Measurements from ENCODE around the gene CNOT8.

CNOT8 gene

DNA sequence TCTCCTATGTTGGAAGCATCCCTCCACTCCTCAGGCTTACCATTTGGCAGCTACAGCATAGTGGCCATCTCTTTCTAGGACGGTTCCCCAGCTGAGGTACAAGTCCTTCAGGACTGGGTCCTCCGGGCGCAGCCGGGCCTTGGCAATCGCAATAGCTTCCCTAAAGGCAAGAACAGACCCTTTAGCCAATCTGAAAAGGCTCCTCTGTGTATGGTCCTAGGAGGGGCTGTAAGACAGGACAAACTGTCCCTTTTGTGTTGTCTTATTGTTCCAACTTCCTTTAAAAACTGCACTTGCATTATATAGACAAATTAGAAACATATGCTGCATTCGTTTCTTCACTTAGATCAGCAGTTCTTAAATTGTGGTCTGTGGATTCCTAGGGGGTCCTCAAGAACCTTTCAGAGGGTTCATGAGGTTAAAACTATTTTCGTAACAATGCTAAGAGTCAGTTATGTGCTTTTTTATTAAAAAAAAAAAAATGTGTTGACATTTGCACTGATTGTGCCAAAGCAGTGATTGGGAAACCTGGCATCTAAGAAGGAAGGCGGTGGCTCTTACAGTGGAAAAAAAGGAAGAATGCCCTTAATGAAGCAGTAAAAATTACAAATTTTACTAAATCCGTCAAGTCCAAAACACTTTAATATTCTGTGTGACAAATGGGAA, 40.9 kb downstream of the CNOT8 start:
- Histone ChIP-seq H3K79me2 (ENCODE audit: insufficient read depth, low read length) (no peaks in the 10 kb centered on the region), H3K9me3 (ENCODE audit: insufficient read depth, low read length, severe bottlenecking) (no peaks in the 10 kb centered on the region), H3K9ac (ENCODE audit: low read depth, low read length) (no peak overlapping the region), H2AFZ (ENCODE audit: low read depth, low read length) (no peak overlapping the region), H3K27ac (ENCODE audit: low read length) (no peak overlapping the region), H4K20me1 (ENCODE audit: insufficient read depth, low read length) (no peaks in the 10 kb centered on the region), H3K4me2 (ENCODE audit: insufficient read depth, low read length) (no peak overlapping the region), H3K27me3 (ENCODE audit: insufficient read depth, low read length, poor library complexity) (no peaks in the 10 kb centered on the region), H3K4me1 (ENCODE audit: insufficient read depth, low read length) (no peaks in the 10 kb centered on the region), H3K4me3 (ENCODE audit: low read depth in 1 of 2, low read length in 2 of 2) (no peak overlapping the region), H3K36me3 (ENCODE audit: insufficient read depth, low read length) (peaks cover 88% of the 10 kb centered on the region)
- DNase-seq (no peak), ATAC-seq (ENCODE audit: insufficient read depth, low read depth) (no peak)
- TF ChIP-seq EZH2 (IDR thresholded peaks at IDR 0.05; ENCODE audit: borderline replicate concordance, low read depth, low read length, severe bottlenecking): no peak
- TF ChIP-seq, protein P1, sequence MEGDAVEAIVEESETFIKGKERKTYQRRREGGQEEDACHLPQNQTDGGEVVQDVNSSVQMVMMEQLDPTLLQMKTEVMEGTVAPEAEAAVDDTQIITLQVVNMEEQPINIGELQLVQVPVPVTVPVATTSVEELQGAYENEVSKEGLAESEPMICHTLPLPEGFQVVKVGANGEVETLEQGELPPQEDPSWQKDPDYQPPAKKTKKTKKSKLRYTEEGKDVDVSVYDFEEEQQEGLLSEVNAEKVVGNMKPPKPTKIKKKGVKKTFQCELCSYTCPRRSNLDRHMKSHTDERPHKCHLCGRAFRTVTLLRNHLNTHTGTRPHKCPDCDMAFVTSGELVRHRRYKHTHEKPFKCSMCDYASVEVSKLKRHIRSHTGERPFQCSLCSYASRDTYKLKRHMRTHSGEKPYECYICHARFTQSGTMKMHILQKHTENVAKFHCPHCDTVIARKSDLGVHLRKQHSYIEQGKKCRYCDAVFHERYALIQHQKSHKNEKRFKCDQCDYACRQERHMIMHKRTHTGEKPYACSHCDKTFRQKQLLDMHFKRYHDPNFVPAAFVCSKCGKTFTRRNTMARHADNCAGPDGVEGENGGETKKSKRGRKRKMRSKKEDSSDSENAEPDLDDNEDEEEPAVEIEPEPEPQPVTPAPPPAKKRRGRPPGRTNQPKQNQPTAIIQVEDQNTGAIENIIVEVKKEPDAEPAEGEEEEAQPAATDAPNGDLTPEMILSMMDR (IDR thresholded peaks at IDR 0.05; ENCODE audit: borderline replicate concordance, extremely low read depth, low read length, poor library complexity, severe bottlenecking): no peak

DNA sequence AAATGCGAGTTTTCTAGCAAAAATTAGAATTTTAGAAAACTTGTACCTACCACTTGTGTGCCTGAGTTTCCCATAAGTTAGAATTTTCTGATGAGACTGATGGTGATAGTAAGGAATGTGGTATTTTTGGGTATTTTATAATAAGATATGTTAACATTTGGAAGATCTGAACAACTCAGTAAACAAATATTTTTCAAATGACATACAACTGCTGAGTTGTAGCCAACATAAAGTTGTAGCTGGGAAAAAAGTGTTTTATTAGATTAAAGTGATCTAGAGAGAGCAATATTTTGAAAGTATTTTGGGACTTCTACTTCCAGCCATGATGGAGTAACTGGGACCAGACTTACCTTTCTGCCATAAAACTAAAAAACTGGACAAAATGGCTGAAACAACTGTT, 41.6 kb downstream of the CNOT8 start:
- Histone ChIP-seq H3K9me3 (ENCODE audit: insufficient read depth, low read length, severe bottlenecking) (no peaks in the 10 kb centered on the region), H3K4me2 (ENCODE audit: insufficient read depth, low read length) (no peak overlapping the region), H3K27me3 (ENCODE audit: insufficient read depth, low read length, poor library complexity) (no peaks in the 10 kb centered on the region), H4K20me1 (ENCODE audit: insufficient read depth, low read length) (no peaks in the 10 kb centered on the region), H3K4me3 (ENCODE audit: low read depth in 1 of 2, low read length in 2 of 2) (no peak overlapping the region), H3K79me2 (ENCODE audit: insufficient read depth, low read length) (no peaks in the 10 kb centered on the region), H3K27ac (ENCODE audit: low read length) (no peak overlapping the region), H2AFZ (ENCODE audit: low read depth, low read length) (no peak overlapping the region), H3K4me1 (ENCODE audit: insufficient read depth, low read length) (no peaks in the 10 kb centered on the region), H3K9ac (ENCODE audit: low read depth, low read length) (no peak overlapping the region), H3K36me3 (ENCODE audit: insufficient read depth, low read length) (peaks cover 92% of the 10 kb centered on the region)
- DNase-seq: no peak
- ATAC-seq (ENCODE audit: insufficient read depth, low read depth): no peak
- TF ChIP-seq, protein P1 (IDR thresholded peaks at IDR 0.05; ENCODE audit: borderline replicate concordance, extremely low read depth, low read length, poor library complexity, severe bottlenecking): no peak
- no peak for TF ChIP-seq EZH2 (IDR thresholded peaks at IDR 0.05; ENCODE audit: borderline replicate concordance, low read depth, low read length, severe bottlenecking)

DNA sequence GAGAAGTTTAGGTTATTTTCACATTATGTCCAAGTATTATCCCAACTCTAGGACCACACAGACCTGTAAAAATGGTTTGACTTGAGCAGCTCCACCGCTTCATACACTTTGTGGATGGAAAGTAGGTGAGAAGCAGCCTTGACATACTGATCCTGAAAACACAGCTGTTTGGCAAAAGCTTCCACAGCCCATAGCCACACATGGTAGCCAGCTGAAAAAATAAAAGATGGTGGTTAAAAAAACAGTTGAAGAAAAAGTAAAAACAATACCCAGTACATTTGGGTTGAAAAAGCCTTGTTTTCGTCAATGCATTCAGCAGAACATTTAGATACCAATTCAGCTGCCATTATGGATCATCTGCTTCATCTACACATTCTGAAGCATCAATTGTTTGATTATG, 42.8 kb downstream of the CNOT8 start:
- Histone ChIP-seq H4K20me1 (ENCODE audit: insufficient read depth, low read length) (no peaks in the 10 kb centered on the region), H2AFZ (ENCODE audit: low read depth, low read length) (no peak overlapping the region), H3K4me1 (ENCODE audit: insufficient read depth, low read length) (no peaks in the 10 kb centered on the region), H3K27me3 (ENCODE audit: insufficient read depth, low read length, poor library complexity) (no peaks in the 10 kb centered on the region), H3K9me3 (ENCODE audit: insufficient read depth, low read length, severe bottlenecking) (no peaks in the 10 kb centered on the region), H3K36me3 (ENCODE audit: insufficient read depth, low read length) (peaks cover 91% of the 10 kb centered on the region), H3K79me2 (ENCODE audit: insufficient read depth, low read length) (no peaks in the 10 kb centered on the region), H3K9ac (ENCODE audit: low read depth, low read length) (no peak overlapping the region), H3K4me2 (ENCODE audit: insufficient read depth, low read length) (no peak overlapping the region), H3K27ac (ENCODE audit: low read length) (no peak overlapping the region), H3K4me3 (ENCODE audit: low read depth in 1 of 2, low read length in 2 of 2) (no peak overlapping the region)
- DNase-seq (no peak), ATAC-seq (ENCODE audit: insufficient read depth, low read depth) (no peak)
- TF ChIP-seq, protein P1 (IDR thresholded peaks at IDR 0.05; ENCODE audit: borderline replicate concordance, extremely low read depth, low read length, poor library complexity, severe bottlenecking): no peak
- no peak for TF ChIP-seq EZH2 (IDR thresholded peaks at IDR 0.05; ENCODE audit: borderline replicate concordance, low read depth, low read length, severe bottlenecking)

All from DND-41 (cell line).